ENCODE measurements around the gene PFKL. TPM values are rescaled to one million over a fixed set of nuclear protein-coding genes. Genes with fewer than 3 reads are reported as not detected.
A peak's percentile ranks its signal among the peaks of the same experiment; 100 is the strongest.

The PFKL gene
- total RNA-seq, 1 experiment from 2014 or later = 134 TPM

DNA sequence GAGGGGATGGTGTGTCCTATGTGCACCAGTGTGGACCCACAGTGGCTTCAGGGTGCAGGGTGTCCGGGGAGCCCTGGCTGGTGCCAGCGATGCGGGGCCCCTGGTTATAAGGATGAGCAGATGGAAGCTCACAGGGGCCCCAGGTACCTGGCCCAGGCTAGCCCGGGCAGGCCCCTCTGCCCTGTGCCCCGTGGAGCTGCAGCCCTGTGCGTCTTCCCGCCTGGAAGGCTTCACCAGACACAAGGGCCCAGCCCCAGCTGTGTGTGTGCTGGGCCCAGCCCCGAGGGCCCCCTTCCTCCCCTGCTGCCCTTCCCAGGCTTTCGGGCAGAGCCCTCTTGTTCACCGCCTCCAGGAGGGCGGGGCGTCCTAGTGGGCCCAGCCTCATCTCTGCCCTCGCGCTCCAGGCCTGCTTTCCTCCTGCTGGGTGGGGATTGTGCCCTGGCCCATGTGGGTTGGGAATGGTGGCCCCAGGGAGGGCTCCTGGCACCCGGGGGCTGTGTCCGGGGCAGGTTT is 15.9 kb downstream of the PFKL start (continued):
- no peak for TF ChIP-seq ZNF138 (CRISPR knock-in tag; conservative IDR thresholded peaks at IDR 0.05)

DNA sequence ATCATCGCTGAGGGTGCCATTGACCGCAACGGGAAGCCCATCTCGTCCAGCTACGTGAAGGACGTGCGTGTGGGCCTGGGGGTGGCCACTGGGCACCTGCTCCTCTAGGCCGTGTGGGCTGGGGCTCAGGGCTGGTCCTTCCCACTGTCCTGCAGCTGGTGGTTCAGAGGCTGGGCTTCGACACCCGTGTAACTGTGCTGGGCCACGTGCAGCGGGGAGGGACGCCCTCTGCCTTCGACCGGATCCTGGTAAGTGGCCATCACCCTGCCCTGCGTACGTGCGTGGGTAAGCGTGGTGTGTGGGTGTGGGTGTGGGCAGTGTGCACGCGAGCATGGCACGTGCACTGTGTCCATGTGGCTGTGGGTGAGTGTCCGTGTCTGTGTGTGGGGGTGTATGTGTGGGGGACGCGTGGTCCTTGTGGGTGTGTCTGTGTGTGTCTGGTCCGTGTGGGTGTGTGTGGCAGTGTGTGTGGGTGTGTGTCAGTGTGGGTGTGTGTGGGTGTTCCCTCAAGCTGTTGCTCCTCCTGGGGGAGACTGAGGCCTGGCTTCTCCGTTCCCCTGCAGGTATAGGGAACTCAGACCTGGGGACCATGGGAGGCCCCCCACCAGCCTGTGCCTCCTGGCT is 16.5 kb downstream of the PFKL start:
- no peak for ATAC-seq
- Mint-ChIP-seq H3K27me3 (ENCODE audit: low read depth) (no peaks in the 10 kb centered on the region), H3K36me3 (peaks cover 6% of the 10 kb centered on the region; the same call in 1 of the 2 replicates), H3K4me1 (no peaks in the 10 kb centered on the region), H3K27ac (peak overlapping the region; percentile 74; the same call in 1 of the 2 replicates), H3K9me3 (no peaks in the 10 kb centered on the region), H3K4me3 (no peak overlapping the region)
- TF ChIP-seq, protein P1, sequence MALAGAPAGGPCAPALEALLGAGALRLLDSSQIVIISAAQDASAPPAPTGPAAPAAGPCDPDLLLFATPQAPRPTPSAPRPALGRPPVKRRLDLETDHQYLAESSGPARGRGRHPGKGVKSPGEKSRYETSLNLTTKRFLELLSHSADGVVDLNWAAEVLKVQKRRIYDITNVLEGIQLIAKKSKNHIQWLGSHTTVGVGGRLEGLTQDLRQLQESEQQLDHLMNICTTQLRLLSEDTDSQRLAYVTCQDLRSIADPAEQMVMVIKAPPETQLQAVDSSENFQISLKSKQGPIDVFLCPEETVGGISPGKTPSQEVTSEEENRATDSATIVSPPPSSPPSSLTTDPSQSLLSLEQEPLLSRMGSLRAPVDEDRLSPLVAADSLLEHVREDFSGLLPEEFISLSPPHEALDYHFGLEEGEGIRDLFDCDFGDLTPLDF (CRISPR knock-in tag; IDR thresholded peaks at IDR 0.05) = no peak
- no peak for TF ChIP-seq ZNF416 (CRISPR knock-in tag; IDR thresholded peaks at IDR 0.05)
- TF ChIP-seq ZNF423 (CRISPR knock-in tag; IDR thresholded peaks at IDR 0.05) = no peak
- TF ChIP-seq, protein P2, sequence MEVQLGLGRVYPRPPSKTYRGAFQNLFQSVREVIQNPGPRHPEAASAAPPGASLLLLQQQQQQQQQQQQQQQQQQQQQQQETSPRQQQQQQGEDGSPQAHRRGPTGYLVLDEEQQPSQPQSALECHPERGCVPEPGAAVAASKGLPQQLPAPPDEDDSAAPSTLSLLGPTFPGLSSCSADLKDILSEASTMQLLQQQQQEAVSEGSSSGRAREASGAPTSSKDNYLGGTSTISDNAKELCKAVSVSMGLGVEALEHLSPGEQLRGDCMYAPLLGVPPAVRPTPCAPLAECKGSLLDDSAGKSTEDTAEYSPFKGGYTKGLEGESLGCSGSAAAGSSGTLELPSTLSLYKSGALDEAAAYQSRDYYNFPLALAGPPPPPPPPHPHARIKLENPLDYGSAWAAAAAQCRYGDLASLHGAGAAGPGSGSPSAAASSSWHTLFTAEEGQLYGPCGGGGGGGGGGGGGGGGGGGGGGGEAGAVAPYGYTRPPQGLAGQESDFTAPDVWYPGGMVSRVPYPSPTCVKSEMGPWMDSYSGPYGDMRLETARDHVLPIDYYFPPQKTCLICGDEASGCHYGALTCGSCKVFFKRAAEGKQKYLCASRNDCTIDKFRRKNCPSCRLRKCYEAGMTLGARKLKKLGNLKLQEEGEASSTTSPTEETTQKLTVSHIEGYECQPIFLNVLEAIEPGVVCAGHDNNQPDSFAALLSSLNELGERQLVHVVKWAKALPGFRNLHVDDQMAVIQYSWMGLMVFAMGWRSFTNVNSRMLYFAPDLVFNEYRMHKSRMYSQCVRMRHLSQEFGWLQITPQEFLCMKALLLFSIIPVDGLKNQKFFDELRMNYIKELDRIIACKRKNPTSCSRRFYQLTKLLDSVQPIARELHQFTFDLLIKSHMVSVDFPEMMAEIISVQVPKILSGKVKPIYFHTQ (CRISPR knock-in tag; IDR thresholded peaks at IDR 0.05) = no peak
- TF ChIP-seq PRRX2 (CRISPR knock-in tag; IDR thresholded peaks at IDR 0.05) = no peak
- TF ChIP-seq, protein P3, sequence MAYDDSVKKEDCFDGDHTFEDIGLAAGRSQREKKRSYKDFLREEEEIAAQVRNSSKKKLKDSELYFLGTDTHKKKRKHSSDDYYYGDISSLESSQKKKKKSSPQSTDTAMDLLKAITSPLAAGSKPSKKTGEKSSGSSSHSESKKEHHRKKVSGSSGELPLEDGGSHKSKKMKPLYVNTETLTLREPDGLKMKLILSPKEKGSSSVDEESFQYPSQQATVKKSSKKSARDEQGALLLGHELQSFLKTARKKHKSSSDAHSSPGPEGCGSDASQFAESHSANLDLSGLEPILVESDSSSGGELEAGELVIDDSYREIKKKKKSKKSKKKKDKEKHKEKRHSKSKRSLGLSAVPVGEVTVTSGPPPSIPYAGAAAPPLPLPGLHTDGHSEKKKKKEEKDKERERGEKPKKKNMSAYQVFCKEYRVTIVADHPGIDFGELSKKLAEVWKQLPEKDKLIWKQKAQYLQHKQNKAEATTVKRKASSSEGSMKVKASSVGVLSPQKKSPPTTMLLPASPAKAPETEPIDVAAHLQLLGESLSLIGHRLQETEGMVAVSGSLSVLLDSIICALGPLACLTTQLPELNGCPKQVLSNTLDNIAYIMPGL (CRISPR knock-in tag; IDR thresholded peaks at IDR 0.05) = no peak
- TF ChIP-seq, protein P4, sequence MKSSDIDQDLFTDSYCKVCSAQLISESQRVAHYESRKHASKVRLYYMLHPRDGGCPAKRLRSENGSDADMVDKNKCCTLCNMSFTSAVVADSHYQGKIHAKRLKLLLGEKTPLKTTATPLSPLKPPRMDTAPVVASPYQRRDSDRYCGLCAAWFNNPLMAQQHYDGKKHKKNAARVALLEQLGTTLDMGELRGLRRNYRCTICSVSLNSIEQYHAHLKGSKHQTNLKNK (CRISPR knock-in tag; IDR thresholded peaks at IDR 0.05) = no peak
- no peak for TF ChIP-seq NFE2L1 (CRISPR knock-in tag; IDR thresholded peaks at IDR 0.05)
- TF ChIP-seq ZNF138 (CRISPR knock-in tag; conservative IDR thresholded peaks at IDR 0.05) = no peak
- TF ChIP-seq, protein P5, sequence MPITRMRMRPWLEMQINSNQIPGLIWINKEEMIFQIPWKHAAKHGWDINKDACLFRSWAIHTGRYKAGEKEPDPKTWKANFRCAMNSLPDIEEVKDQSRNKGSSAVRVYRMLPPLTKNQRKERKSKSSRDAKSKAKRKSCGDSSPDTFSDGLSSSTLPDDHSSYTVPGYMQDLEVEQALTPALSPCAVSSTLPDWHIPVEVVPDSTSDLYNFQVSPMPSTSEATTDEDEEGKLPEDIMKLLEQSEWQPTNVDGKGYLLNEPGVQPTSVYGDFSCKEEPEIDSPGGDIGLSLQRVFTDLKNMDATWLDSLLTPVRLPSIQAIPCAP (CRISPR knock-in tag; IDR thresholded peaks at IDR 0.05) = no peak
- no peak for TF ChIP-seq SMAD3 (CRISPR knock-in tag; IDR thresholded peaks at IDR 0.05; ENCODE audit: borderline replicate concordance)
- TF ChIP-seq ZNF396 (CRISPR knock-in tag; IDR thresholded peaks at IDR 0.05; ENCODE audit: borderline replicate concordance) = no peak
- no peak for TF ChIP-seq MXD4 (CRISPR knock-in tag; IDR thresholded peaks at IDR 0.05; ENCODE audit: borderline replicate concordance)
- TF ChIP-seq MYBL2 (CRISPR knock-in tag; IDR thresholded peaks at IDR 0.05) = no peak
- TF ChIP-seq ZNF219 (CRISPR knock-in tag; IDR thresholded peaks at IDR 0.05; ENCODE audit: borderline replicate concordance) = no peak
- TF ChIP-seq NR2C2 (CRISPR knock-in tag; IDR thresholded peaks at IDR 0.05) = no peak
- TF ChIP-seq NFYB (CRISPR knock-in tag; conservative IDR thresholded peaks at IDR 0.05; ENCODE audit: low read depth) = no peak
- TF ChIP-seq, protein P6, sequence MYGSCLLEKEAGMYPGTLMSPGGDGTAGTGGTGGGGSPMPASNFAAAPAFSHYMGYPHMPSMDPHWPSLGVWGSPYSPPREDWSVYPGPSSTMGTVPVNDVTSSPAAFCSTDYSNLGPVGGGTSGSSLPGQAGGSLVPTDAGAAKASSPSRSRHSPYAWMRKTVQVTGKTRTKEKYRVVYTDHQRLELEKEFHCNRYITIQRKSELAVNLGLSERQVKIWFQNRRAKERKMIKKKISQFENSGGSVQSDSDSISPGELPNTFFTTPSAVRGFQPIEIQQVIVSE (CRISPR knock-in tag; IDR thresholded peaks at IDR 0.05; ENCODE audit: borderline replicate concordance) = no peak
- no peak for TF ChIP-seq FOXP1 (CRISPR knock-in tag; IDR thresholded peaks at IDR 0.05; ENCODE audit: borderline replicate concordance)
- no peak for TF ChIP-seq ZNF263 (CRISPR knock-in tag; IDR thresholded peaks at IDR 0.05; ENCODE audit: low read depth)
- POLR2A ChIA-PET = no interaction called here
- no peak for DNase-seq (ENCODE audit: low spot score)
- CTCF ChIA-PET = interaction anchor here (1.3 kb wide), 1 partner anchor 13 kb away, joined by 4 read pairs; no protein-coding TSS in a partner anchor

All from WTC11 (cell line).